ENCODE data around the gene F2RL1. TPM values are rescaled to one million over a fixed set of nuclear protein-coding genes. Genes with fewer than 3 reads are reported as not detected.
"Not testable (repeated sequence)": the region's sequence is repeated elsewhere in the genome, so short reads cannot be mapped to it uniquely, and the experiment has no call there.

The F2RL1 gene
- total RNA-seq, 2 donors from 2014 or later: 174 to 180 TPM

DNA sequence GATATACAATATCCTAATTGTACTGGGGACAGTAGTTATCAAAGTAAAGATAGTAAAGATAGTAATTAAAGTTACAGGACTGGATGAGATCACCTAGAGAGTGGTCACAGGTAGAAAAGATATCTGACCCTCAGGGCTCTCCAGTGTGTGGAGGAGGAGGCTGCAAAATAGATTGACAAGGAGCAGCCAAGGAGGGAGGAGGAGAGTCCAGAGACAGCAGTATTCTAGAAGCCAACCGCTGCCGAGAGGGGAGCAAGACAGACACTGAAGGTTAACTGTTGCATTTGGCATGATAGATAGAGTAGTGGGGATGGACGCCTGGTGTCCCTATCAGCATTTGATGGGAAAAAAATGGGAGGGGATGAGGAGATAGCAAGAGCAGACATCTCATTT lies 17.0 kb upstream of the F2RL1 start:
- ATAC-seq (no peak), DNase-seq (no peak)
- intact Hi-C loops (cut with DNase I, micrococcal nuclease): no loop called here

DNA sequence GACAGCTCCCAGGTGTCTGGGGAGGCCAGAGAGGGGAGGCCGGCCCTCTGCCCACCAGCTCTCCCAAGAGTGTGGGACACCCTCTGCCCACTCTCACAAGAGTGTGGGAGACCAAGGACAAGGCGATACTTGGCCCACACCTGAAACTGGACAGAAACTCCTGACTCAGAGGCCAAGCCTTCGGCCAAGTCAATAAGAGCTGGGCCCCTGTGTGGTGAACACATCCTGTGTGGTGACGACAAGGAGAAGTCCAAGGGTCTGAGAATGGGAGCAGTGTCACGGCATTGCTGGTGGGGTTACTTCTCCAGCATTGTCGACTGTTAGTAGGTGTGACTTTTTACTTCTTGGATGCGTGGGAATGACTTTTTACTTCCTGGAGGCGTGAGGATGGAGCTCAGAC lies 14.6 kb upstream of the F2RL1 start:
- intact Hi-C loops (cut with DNase I, micrococcal nuclease): no loop called here
- no peak for DNase-seq
- ATAC-seq: no peak

- DNase-seq: no peak
- no peak for ATAC-seq
- intact Hi-C loops (cut with DNase I, micrococcal nuclease): no loop called here
Measured at GRCh38 chr5:76805821-76806505, 12.9 kb upstream of the F2RL1 start.

DNA sequence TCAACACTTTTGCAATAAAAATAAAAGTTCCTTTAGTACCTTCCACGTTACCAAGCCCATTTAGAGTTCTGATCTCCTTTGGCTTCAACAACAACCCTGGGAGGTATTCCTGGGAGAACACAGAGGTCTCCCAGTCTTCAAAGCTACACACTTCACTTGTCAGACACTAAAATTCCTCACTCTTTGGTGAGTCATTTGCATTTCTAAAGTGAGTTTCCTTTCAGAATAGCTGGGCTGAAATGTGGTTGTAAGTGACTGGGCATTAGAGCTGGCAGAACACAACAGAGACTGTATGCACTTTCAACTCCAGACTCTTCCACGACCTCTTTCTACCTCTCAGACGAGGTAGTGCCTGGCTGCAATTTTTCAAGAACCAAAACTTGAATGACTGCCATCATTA lies 11.5 kb upstream of the F2RL1 start:
- ATAC-seq: no peak
- DNase-seq: no peak
- intact Hi-C loops (cut with DNase I, micrococcal nuclease): no loop called here

DNA sequence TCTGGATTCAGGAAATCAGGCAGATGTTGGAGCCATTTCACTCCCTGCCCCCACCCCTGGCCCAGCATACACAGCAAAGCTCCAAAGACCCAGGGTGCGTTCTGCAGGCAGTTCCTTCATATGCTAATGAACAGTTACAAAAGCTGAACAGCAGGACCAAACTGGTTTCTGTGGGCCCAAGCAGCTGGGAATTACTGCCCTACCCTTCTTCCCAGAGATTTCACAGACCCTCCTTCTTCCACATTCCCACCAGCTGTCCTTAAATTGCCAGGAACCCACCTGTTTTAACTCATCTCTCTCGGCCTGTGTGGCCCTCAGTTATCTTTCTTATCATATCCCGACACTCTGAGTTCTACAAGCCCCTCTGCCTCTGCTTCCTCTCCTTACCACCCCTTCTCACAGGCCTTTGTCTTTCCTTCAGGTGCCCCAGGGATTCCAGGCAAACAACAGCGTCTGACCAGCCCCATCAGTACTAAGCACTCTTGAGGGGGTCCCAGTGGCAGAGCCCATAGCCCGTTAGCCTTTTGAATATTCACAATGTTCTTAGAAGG lies 10.6 kb upstream of the F2RL1 start:
- intact Hi-C loops (cut with DNase I, micrococcal nuclease): no loop called here
- no peak for ATAC-seq
- DNase-seq: no peak

- intact Hi-C loops (cut with DNase I, micrococcal nuclease): no loop called here
- ATAC-seq (no peak), DNase-seq (no peak)
Measured at GRCh38 chr5:76809141-76809540, 9.7 kb upstream of the F2RL1 start.

GRCh38 chr5:76810236-76810635 lies 8.6 kb upstream of the F2RL1 start:
- ATAC-seq (no peak), DNase-seq (no peak)
- intact Hi-C loops (cut with DNase I, micrococcal nuclease): no loop called here

- ATAC-seq: no peak
- DNase-seq: no peak
- intact Hi-C loops (cut with DNase I, micrococcal nuclease): no loop called here
Measured at GRCh38 chr5:76811214-76811613, 7.6 kb upstream of the F2RL1 start.

- DNase-seq; intact Hi-C loops (cut with DNase I, micrococcal nuclease); ATAC-seq: not testable (repeated sequence)
Measured at GRCh38 chr5:76812209-76812608, 6.6 kb upstream of the F2RL1 start.

GRCh38 chr5:76813982-76814562 lies 4.8 kb upstream of the F2RL1 start:
- intact Hi-C loops (cut with DNase I, micrococcal nuclease): no loop called here
- no peak for ATAC-seq
- no peak for DNase-seq

DNA sequence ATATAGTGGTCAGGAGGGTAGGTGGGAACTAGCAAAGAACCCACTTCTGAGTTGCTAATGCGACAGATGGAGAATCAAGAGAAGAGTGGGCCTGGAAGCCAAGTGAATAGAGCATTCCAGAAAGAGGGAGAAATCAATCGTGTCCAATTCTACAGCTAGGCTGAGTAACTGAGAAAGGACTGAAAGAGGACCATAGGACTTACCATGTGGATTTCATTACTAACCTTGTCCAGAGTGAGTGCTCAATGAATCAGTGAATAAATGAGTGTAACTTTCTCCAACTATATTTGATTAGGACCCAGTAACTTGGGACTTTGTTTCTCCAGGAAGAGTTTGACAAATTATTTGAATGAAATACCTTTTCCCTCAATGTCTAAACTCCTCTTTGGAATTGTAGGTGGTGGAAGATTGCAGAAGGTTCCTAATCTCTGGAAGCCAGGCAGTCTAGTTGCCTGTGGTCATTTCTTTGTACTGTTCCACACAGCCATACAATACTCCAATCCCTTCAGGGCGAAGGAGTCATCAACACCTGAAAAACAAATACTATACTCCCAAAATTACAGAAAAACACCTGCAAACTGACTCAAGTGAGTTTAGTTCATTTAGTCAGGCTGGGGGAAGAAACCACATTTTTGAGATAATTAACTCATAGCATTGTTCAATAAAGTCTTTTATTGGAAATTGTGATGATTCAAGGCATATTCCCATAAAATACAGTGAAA lies 2.6 kb upstream of the F2RL1 start:
- ATAC-seq (no peak), DNase-seq (no peak)
- intact Hi-C loops (cut with DNase I, micrococcal nuclease): no loop called here

- intact Hi-C loops (cut with DNase I, micrococcal nuclease): no loop called here
- DNase-seq: peak in 1 of 2 donors; percentile 45
- peak; percentile 34 for ATAC-seq
Measured at GRCh38 chr5:76819851-76820525, 1.2 kb downstream of the F2RL1 start.

- intact Hi-C loops (cut with DNase I, micrococcal nuclease): no loop called here
- ATAC-seq: peak; percentile 31
- no peak for DNase-seq
Measured at GRCh38 chr5:76820526-76820890, 1.7 kb downstream of the F2RL1 start.

DNA sequence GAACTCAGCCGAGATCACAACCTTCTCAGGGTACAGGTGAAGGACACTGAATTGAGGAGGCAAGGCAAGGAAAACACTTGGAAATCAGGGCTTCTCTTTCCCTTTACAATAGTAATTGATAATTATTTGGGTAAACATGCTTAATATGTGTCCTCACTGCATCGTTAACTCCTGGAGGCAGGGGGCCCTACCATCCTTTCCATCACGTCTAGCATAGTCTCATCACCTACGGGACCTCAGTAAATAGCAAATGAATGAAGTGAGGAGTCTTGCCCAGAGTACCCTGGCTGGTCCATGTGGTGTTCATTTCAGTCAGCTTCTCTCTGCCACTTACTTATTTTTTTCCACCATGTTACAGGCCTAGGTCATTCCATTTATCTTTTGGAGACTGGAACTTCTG lies 2.3 kb downstream of the F2RL1 start:
- no peak for ATAC-seq
- DNase-seq: no peak
- intact Hi-C loops (cut with DNase I, micrococcal nuclease): no loop called here

- ATAC-seq: peak; percentile 23
- DNase-seq; intact Hi-C loops (cut with DNase I, micrococcal nuclease): not testable (repeated sequence)
Measured at GRCh38 chr5:76822105-76822731, 3.4 kb downstream of the F2RL1 start.

DNA sequence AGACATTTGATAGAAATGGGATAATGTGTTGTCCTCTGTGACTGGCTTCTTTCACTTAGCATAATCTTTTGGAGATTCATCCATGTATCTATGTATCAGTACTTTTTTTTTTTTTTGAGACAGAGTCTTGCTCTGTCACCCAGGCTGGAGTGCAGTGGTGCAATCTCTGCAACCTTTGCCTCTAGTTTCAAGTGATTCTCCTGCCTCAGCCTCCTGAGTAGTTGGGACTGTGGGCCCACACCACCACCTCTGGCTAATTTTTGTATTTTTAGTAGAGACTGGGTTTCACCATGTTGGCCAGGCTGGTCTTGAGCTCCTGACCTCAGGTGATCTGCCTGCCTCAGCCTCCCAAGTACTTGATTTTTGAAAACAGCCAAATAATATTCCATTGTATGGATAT lies 7.6 kb downstream of the F2RL1 start:
- DNase-seq; intact Hi-C loops (cut with DNase I, micrococcal nuclease): not testable (repeated sequence)
- ATAC-seq: peak; percentile 19

GRCh38 chr5:76831110-76831452 lies 12.3 kb downstream of the F2RL1 start:
- DNase-seq: no peak
- ATAC-seq: no peak
- intact Hi-C loops (cut with DNase I, micrococcal nuclease): no loop called here

- DNase-seq (no peak), ATAC-seq (no peak)
- intact Hi-C loops (cut with DNase I, micrococcal nuclease): no loop called here
Measured at GRCh38 chr5:76836181-76836580, 17.4 kb downstream of the F2RL1 start.

- ATAC-seq: no peak
- DNase-seq: no peak
- intact Hi-C loops (cut with DNase I, micrococcal nuclease): no loop called here
Measured at GRCh38 chr5:76836585-76836984, 17.8 kb downstream of the F2RL1 start.
